ENCODE measurements around the gene MT1HL1. TPM values are rescaled to one million over a fixed set of nuclear protein-coding genes. Genes with fewer than 3 reads are reported as not detected.

MT1HL1 gene
- polyA plus RNA-seq, 1 donor (not counting 4 experiments of a cell fraction or from before 2014, with no cell fraction given): not detected

DNA sequence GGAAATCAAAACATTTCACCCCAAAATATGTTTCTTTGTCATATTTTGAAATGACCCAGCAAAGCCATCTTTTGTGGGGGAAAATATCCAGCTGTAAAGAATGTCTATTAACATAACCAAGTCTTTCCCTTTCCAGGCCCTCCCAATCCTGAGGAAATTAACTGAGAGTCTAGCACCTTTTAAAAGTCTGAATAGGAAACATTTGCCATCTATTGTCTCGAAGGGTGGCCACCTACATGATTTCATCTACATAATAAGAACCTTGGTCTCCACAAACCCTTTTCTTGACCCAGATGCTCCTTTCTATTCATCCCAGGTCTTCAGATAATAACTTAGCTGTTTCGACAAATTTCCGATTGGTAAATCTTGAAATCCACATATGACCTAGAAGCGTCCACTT lies 5.4 kb upstream of the MT1HL1 start:
- dilution Hi-C loops (cut with MboI; ENCODE audit: extremely low pct_ligation_motif_present, low sequenced_read_pairs): no loop called here
- no peak for FAIRE-seq
- Histone ChIP-seq H3K9me1 (ENCODE audit: control insufficient read depth, extremely low read depth, insufficient read depth, low read length) (no peaks in the 10 kb centered on the region), H3K27me3 (ENCODE audit: control insufficient read depth, extremely low read depth, insufficient read depth, low read length) (no peaks in the 10 kb centered on the region), H3K4me2 (ENCODE audit: control insufficient read depth, extremely low read depth, insufficient read depth, low read depth, low read length) (no peak overlapping the region), H3K4me1 (ENCODE audit: control insufficient read depth, extremely low read depth, insufficient read depth, low read length) (no peaks in the 10 kb centered on the region), H3K4me3 (ENCODE audit: control insufficient read depth in 2 of 3, extremely low read depth in 1 of 3, insufficient read depth in 2 of 3, low read depth in 1 of 3, low read length in 3 of 3) (no peak overlapping the region), H3K27ac (ENCODE audit: control insufficient read depth, insufficient read depth, low read length) (no peak overlapping the region), H4K20me1 (ENCODE audit: control insufficient read depth, extremely low read depth, insufficient read depth, low read length) (no peaks in the 10 kb centered on the region), H3K9me3 (ENCODE audit: control insufficient read depth, low read depth, low read length) (no peaks in the 10 kb centered on the region), H3K9ac (ENCODE audit: control insufficient read depth, extremely low read depth, insufficient read depth, low read length) (no peak overlapping the region), H2AFZ (ENCODE audit: control insufficient read depth, low read length) (no peak overlapping the region), H3K36me3 (ENCODE audit: control insufficient read depth in 2 of 2, extremely low read depth in 1 of 2, insufficient read depth in 2 of 2, low read length in 2 of 2) (no peaks in the 10 kb centered on the region), H3K79me2 (ENCODE audit: control insufficient read depth, insufficient read depth, low read length) (no peaks in the 10 kb centered on the region)
- no peak for DNase-seq (ENCODE audit: low read depth, low spot score)
- no peak for TF ChIP-seq CTCF (optimal IDR thresholded peaks at IDR 0.05 in 1 of 3, IDR thresholded peaks at IDR 0.05 in 1 of 3, conservative IDR thresholded peaks at IDR 0.05 in 1 of 3; ENCODE audit: extremely low read depth in 1 of 3, insufficient read depth in 2 of 3, low read length in 3 of 3)
- TF ChIP-seq EZH2 (IDR thresholded peaks at IDR 0.05; ENCODE audit: low read length): no peak

- Histone ChIP-seq H3K4me1 (ENCODE audit: control insufficient read depth, extremely low read depth, insufficient read depth, low read length) (no peaks in the 10 kb centered on the region), H3K36me3 (ENCODE audit: control insufficient read depth in 2 of 2, extremely low read depth in 1 of 2, insufficient read depth in 2 of 2, low read length in 2 of 2) (no peaks in the 10 kb centered on the region), H4K20me1 (ENCODE audit: control insufficient read depth, extremely low read depth, insufficient read depth, low read length) (no peaks in the 10 kb centered on the region), H3K9ac (ENCODE audit: control insufficient read depth, extremely low read depth, insufficient read depth, low read length) (no peak overlapping the region), H3K4me3 (ENCODE audit: control insufficient read depth in 2 of 3, extremely low read depth in 1 of 3, insufficient read depth in 2 of 3, low read depth in 1 of 3, low read length in 3 of 3) (no peak overlapping the region), H3K9me3 (ENCODE audit: control insufficient read depth, low read depth, low read length) (no peaks in the 10 kb centered on the region), H3K27me3 (ENCODE audit: control insufficient read depth, extremely low read depth, insufficient read depth, low read length) (no peaks in the 10 kb centered on the region), H3K79me2 (ENCODE audit: control insufficient read depth, insufficient read depth, low read length) (no peaks in the 10 kb centered on the region), H3K27ac (ENCODE audit: control insufficient read depth, insufficient read depth, low read length) (no peak overlapping the region), H3K4me2 (ENCODE audit: control insufficient read depth, extremely low read depth, insufficient read depth, low read depth, low read length) (no peak overlapping the region), H2AFZ (ENCODE audit: control insufficient read depth, low read length) (no peak overlapping the region), H3K9me1 (ENCODE audit: control insufficient read depth, extremely low read depth, insufficient read depth, low read length) (no peaks in the 10 kb centered on the region)
- FAIRE-seq (no peak), DNase-seq (ENCODE audit: low read depth, low spot score) (no peak)
- TF ChIP-seq CTCF (optimal IDR thresholded peaks at IDR 0.05 in 1 of 3, IDR thresholded peaks at IDR 0.05 in 1 of 3, conservative IDR thresholded peaks at IDR 0.05 in 1 of 3; ENCODE audit: extremely low read depth in 1 of 3, insufficient read depth in 2 of 3, low read length in 3 of 3): no peak
- no peak for TF ChIP-seq EZH2 (IDR thresholded peaks at IDR 0.05; ENCODE audit: low read length)
- dilution Hi-C loops (cut with MboI; ENCODE audit: extremely low pct_ligation_motif_present, low sequenced_read_pairs): no loop called here
Observed at GRCh38 chr1:237007147-237007881, 3.1 kb upstream of the MT1HL1 start.

All from keratinocyte (primary cell).